22Rv1 (cell line): ENCODE measurements around the gene ZIC2.

Experiments
- ZFX ChIP-seq: fragments of 450-650 bp; IDR thresholded peaks from 2 replicates; pipeline ENCODE4 v1.6.1; 2017; ENCODE audit warnings: antibody characterized with exemption, borderline replicate concordance
- TF ChIP-seq, protein P1 (sequence below): fragments of 450-650 bp; IDR thresholded peaks from 2 replicates; pipeline ENCODE4 v1.5.1; 2017; ENCODE audit warnings: mild to moderate bottlenecking

DNA sequence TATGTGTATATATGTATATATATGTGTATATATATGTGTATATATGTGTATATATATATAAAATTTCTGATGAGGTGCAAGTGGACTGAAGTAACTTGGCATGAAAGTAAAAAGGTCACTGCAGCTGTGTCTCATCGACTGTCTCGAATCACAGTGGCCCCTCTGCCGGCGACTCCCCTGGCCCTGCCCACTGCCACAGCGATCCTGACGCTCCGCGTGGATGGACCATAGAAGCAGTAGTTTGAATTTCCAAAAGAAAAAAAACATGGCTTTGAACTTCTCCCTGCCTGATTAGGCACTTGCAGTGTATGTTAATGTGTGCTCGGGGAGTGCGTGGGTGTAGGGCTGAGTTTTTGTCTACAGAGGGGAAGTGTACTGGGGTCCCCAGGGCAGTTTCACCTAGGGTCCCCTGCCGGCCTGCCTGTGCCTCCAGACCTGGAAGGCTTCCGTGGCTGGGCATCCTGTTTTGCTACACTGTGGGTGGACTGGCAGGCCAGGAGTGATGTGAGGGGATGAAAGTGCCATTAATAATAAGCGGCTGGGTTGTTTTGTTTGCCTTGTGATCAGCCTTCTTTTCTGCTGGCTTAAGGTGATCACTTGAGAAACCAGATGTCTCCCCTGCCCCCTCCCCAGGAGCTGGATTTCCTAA, 20.8 kb upstream of the ZIC2 start:
- TF ChIP-seq, protein P1, sequence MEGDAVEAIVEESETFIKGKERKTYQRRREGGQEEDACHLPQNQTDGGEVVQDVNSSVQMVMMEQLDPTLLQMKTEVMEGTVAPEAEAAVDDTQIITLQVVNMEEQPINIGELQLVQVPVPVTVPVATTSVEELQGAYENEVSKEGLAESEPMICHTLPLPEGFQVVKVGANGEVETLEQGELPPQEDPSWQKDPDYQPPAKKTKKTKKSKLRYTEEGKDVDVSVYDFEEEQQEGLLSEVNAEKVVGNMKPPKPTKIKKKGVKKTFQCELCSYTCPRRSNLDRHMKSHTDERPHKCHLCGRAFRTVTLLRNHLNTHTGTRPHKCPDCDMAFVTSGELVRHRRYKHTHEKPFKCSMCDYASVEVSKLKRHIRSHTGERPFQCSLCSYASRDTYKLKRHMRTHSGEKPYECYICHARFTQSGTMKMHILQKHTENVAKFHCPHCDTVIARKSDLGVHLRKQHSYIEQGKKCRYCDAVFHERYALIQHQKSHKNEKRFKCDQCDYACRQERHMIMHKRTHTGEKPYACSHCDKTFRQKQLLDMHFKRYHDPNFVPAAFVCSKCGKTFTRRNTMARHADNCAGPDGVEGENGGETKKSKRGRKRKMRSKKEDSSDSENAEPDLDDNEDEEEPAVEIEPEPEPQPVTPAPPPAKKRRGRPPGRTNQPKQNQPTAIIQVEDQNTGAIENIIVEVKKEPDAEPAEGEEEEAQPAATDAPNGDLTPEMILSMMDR: no peak
- no peak for TF ChIP-seq ZFX
